SU-DHL-6 (cell line): ENCODE results near the gene SEPHS2.

ENCODE experiments used
- EZH2phosphoT487 ChIP-seq: fragments of 200-600 bp; sonication (generic), shearing (Covaris generic); conservative IDR thresholded peaks from 2 replicates; pipeline ENCODE4 v1.6.1; 2018; ENCODE audit warnings: mild to moderate bottlenecking, antibody characterized with exemption, low read length, moderate library complexity, mixed read lengths
- TF ChIP-seq, protein P1 (sequence below): fragments of 200-600 bp; sonication (generic); IDR thresholded peaks from one replicate; pipeline ENCODE4 v1.5.1; 2017; ENCODE audit warnings: antibody characterized with exemption, mild to moderate bottlenecking, low read length, moderate library complexity; ENCODE audit not compliant: insufficient read depth, poor library complexity, severe bottlenecking

DNA sequence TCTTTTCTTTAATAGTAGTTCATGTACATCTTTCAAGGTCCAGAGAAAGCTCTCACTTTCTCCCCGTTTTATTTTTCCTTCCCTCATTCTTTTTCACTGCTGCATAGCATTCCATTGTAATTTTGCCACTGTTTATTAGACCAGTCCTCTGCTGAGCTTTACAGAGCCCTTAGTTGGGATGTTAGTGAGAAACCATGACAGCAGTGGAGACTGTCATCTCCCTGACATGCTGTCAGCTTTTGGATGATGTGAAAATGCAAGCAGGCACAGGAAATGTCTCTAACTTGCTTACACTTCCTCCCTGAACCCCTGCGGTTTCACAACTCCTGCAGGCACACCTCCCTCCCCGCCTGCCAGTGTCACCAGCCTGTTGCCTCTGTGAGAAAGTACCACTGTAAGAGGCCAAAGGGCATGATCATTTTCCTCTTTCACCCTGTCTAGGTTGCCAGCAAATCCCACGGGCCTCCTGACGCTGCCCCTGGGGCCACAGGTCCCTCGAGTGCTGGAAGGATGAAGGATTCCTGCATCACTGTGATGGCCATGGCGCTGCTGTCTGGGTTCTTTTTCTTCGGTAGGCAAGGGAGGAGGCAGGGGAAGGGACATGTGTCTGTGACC, 26.8 kb upstream of the SEPHS2 start, which contains the start of gene ITGAL:
- TF ChIP-seq, protein P1, sequence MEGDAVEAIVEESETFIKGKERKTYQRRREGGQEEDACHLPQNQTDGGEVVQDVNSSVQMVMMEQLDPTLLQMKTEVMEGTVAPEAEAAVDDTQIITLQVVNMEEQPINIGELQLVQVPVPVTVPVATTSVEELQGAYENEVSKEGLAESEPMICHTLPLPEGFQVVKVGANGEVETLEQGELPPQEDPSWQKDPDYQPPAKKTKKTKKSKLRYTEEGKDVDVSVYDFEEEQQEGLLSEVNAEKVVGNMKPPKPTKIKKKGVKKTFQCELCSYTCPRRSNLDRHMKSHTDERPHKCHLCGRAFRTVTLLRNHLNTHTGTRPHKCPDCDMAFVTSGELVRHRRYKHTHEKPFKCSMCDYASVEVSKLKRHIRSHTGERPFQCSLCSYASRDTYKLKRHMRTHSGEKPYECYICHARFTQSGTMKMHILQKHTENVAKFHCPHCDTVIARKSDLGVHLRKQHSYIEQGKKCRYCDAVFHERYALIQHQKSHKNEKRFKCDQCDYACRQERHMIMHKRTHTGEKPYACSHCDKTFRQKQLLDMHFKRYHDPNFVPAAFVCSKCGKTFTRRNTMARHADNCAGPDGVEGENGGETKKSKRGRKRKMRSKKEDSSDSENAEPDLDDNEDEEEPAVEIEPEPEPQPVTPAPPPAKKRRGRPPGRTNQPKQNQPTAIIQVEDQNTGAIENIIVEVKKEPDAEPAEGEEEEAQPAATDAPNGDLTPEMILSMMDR, result no peak
- TF ChIP-seq EZH2phosphoT487, result no peak
